Stomach (tissue), 9 donors: ENCODE results near the gene GPR148. TPM values are rescaled to one million over a fixed set of nuclear protein-coding genes. Genes with fewer than 3 reads are reported as not detected.

Experiments
- DNase-seq, 2 donors: peaks; one replicate each; pipeline versions ENCODE4 v3.0.0 to v3.0.0-alpha.2; 2013 to 2019
- H3K27ac ChIP-seq, 5 donors: fragments of 200-600 bp in 4 of 5; sonication (generic) in 4 of 5; one replicate each; pipeline ENCODE4 v1.5.1; 2013 to 2019; ENCODE audit warnings: mild to moderate bottlenecking in 1 of 5, moderate library complexity in 1 of 5
- H3K27me3 ChIP-seq, 3 donors: fragments of 200-600 bp; sonication (generic); one replicate each; pipeline ENCODE4 v1.5.1; 2017 to 2019; ENCODE audit warnings: mixed run types in 1 of 3
- H3K36me3 ChIP-seq, 4 donors: fragments of 200-600 bp; sonication (generic); 1 replicate in 3 of 4; 2 replicates in 1 of 4; pipeline ENCODE4 v1.5.1; 2016 to 2019
- H3K4me1 ChIP-seq, 4 donors: fragments of 200-600 bp; sonication (generic); one replicate each; pipeline ENCODE4 v1.5.1; 2016 to 2019
- H3K4me3 ChIP-seq, 4 donors: fragments of 200-600 bp; sonication (generic) in 3 of 4; one replicate each; pipeline ENCODE4 v1.5.1; 2016 to 2019; ENCODE audit warnings: mild to moderate bottlenecking in 1 of 4
- H3K9me3 ChIP-seq, 4 donors: fragments of 200-600 bp; sonication (generic); one replicate each; pipeline ENCODE4 v1.5.1; 2016 to 2019
- CTCF ChIP-seq, 7 experiments: fragments of 450-650 bp in 4 of 7; fragments of 200-600 bp in 3 of 7; sonication (generic) in 3 of 7; IDR thresholded peaks; one replicate each; pipeline ENCODE4 v1.5.1; 2016 to 2019; ENCODE audit warnings: antibody characterized with exemption in 7 of 7, control low read depth in 2 of 7, mild to moderate bottlenecking in 1 of 7
- EP300 ChIP-seq: sonication (generic); formaldehyde crosslinking; IDR thresholded peaks from one replicate; pipeline ENCODE4 v1.6.1; 2017; ENCODE audit warnings: antibody characterized with exemption
- POLR2A ChIP-seq, 4 donors: fragments of 450-650 bp; IDR thresholded peaks; one replicate each; pipeline ENCODE4 v1.6.1; 2016; ENCODE audit warnings: antibody characterized with exemption in 4 of 4, control low read depth in 2 of 4, mild to moderate bottlenecking in 1 of 4, moderate library complexity in 1 of 4
- POLR2AphosphoS5 ChIP-seq, 3 donors: sonication (generic); formaldehyde crosslinking; IDR thresholded peaks; one replicate each; pipeline ENCODE4 v1.6.1; 2016; ENCODE audit warnings: antibody characterized with exemption in 3 of 3
- WGBS, 5 donors: extraction: QIAGEN DNeasy Blood & Tissue Kit in 3 of 5; methylation state at CpG; one replicate each; pipeline versions ENCODE4 v1.1.5 to v1.1.7; 2013 to 2018; 5-methylcytosine and 5-hydroxymethylcytosine counted together
- intact Hi-C: fragments of 100-400 bp; cut with DNase I; formaldehyde crosslinking; loops from one replicate; pipeline ENCODE4 v1.15.1; 2023; ENCODE audit warnings: low total_unique reads
- polyA plus RNA-seq, 3 donors: library from polyadenylated mRNA; stranded (reverse); fragments of 200-250 nt; gene quantifications; one replicate each; pipeline ENCODE4 v1.2.3, GENCODE V29; 2013
- total RNA-seq, 5 donors: library from RNA; depleted of rRNA; stranded (reverse); fragments of >200 nt; gene quantifications; one replicate each; pipeline versions ENCODE4 v1.1.0 to v1.2.3, GENCODE V29; 2014 to 2016
- donor health status: healthy with polysubstance abuse.
- donor health status: Bipolar disorder and iron deficiency.
- donor health status: healthy.

The GPR148 gene
- total and polyA plus RNA-seq, 8 donors: 4.1 TPM; not detected in 7

- no peak for TF ChIP-seq POLR2A (IDR thresholded peaks at IDR 0.05)
- no peak for TF ChIP-seq EP300
- TF ChIP-seq POLR2AphosphoS5 (IDR thresholded peaks at IDR 0.05): no peak
- TF ChIP-seq CTCF (IDR thresholded peaks at IDR 0.05): no peak
- no peak for DNase-seq
- no peaks in the 10 kb centered on the region for H3K36me3 ChIP-seq
- no peak overlapping the region for H3K4me3 ChIP-seq
- H3K4me1 ChIP-seq: no peaks in the 10 kb centered on the region
- H3K27me3 ChIP-seq: peaks cover 0 to 38% (median 0%) of the 10 kb centered on the region in 3 donors
- H3K9me3 ChIP-seq: peaks cover 0 to 4% (median 0%) of the 10 kb centered on the region in 4 donors
- H3K27ac ChIP-seq: no peak overlapping the region
- 73 to 81% (median 78%) methylated on average over 6 of the region's 6 CpGs for WGBS, 5 donors
- intact Hi-C loops: no loop called here
These were observed 7.6 kb downstream of the GPR148 start for GRCh38 chr2:130736487-130736886.

GRCh38 chr2:130737592-130737991 lies 8.7 kb downstream of the GPR148 start:
- H3K36me3 ChIP-seq: no peaks in the 10 kb centered on the region
- WGBS, 5 donors: 81 to 96% (median 88%) methylated on average over 8 to 14 of the region's 14 CpGs
- no peaks in the 10 kb centered on the region for H3K4me1 ChIP-seq
- no peak for DNase-seq
- H3K27ac ChIP-seq: no peak overlapping the region
- peaks cover 0 to 42% (median 0%) of the 10 kb centered on the region in 3 donors for H3K27me3 ChIP-seq
- TF ChIP-seq POLR2A (IDR thresholded peaks at IDR 0.05): no peak
- TF ChIP-seq EP300: no peak
- no peak for TF ChIP-seq CTCF (IDR thresholded peaks at IDR 0.05)
- no peak for TF ChIP-seq POLR2AphosphoS5 (IDR thresholded peaks at IDR 0.05)
- intact Hi-C loops: no loop called here
- H3K4me3 ChIP-seq: no peak overlapping the region
- peaks cover 0 to 4% (median 0%) of the 10 kb centered on the region in 4 donors for H3K9me3 ChIP-seq

- 73 to 84% (median 77%) methylated on average over 12 of the region's 12 CpGs for WGBS, 5 donors
- no peak overlapping the region for H3K27ac ChIP-seq
- TF ChIP-seq POLR2A (IDR thresholded peaks at IDR 0.05) (no peak), EP300 (no peak), POLR2AphosphoS5 (IDR thresholded peaks at IDR 0.05) (no peak), CTCF (IDR thresholded peaks at IDR 0.05) (no peak)
- intact Hi-C loops: no loop called here
- H3K27me3 ChIP-seq: peaks cover 0 to 66% (median 0%) of the 10 kb centered on the region in 3 donors
- DNase-seq: no peak
- H3K4me3 ChIP-seq: no peak overlapping the region
- H3K4me1 ChIP-seq: no peaks in the 10 kb centered on the region
- no peaks in the 10 kb centered on the region for H3K36me3 ChIP-seq
- H3K9me3 ChIP-seq: no peaks in the 10 kb centered on the region
These were observed 11.8 kb downstream of the GPR148 start for GRCh38 chr2:130740671-130741070.

- Histone ChIP-seq H3K27ac (no peak overlapping the region), H3K4me3 (no peak overlapping the region), H3K9me3 (no peaks in the 10 kb centered on the region), H3K36me3 (no peaks in the 10 kb centered on the region), H3K4me1 (no peaks in the 10 kb centered on the region), H3K27me3 (peaks cover 0 to 46% (median 0%) of the 10 kb centered on the region in 3 donors)
- intact Hi-C loops: no loop called here
- 58 to 78% (median 72%) methylated on average over 8 of the region's 8 CpGs for WGBS, 5 donors
- no peak for DNase-seq
- TF ChIP-seq EP300 (no peak), POLR2A (IDR thresholded peaks at IDR 0.05) (no peak), CTCF (IDR thresholded peaks at IDR 0.05) (no peak), POLR2AphosphoS5 (IDR thresholded peaks at IDR 0.05) (no peak)
These were observed 14.4 kb downstream of the GPR148 start for GRCh38 chr2:130743278-130743677.
